CD8-positive, alpha-beta memory T cell (primary cell): ENCODE measurements around the gene MRPL17. TPM values are rescaled to one million over a fixed set of nuclear protein-coding genes. Genes with fewer than 3 reads are reported as not detected.

Experiments
- CTCF ChIA-PET: fragments of 350-600 bp; sonication (Branson Sonifier 250); formaldehyde crosslinking; loops from one replicate; lab custom pipeline; 2021; ENCODE audit warnings: antibody characterized with exemption; lab: Charles Lee
- POLR2A ChIA-PET: fragments of 350-600 bp; sonication (Branson Sonifier 250); formaldehyde crosslinking; loops from one replicate; lab custom pipeline; 2021; ENCODE audit warnings: antibody characterized with exemption; lab: Charles Lee
- DNase-seq, 5 donors: peaks; one replicate each; pipeline versions ENCODE4 v3.0.0 to v3.0.0-alpha.2; 2020 to 2022; ENCODE audit warnings: mixed read lengths in 1 of 5
- H3K27ac ChIP-seq: one replicate; pipeline ENCODE4 v1.7.0; 2013; ENCODE audit warnings: low read depth, mild to moderate bottlenecking, low read length, moderate library complexity
- H3K27me3 ChIP-seq: 2 replicates; pipeline ENCODE4 v1.7.0; 2013; ENCODE audit warnings: low read length, mild to moderate bottlenecking; ENCODE audit not compliant: insufficient read depth, poor library complexity, severe bottlenecking
- H3K36me3 ChIP-seq: 2 replicates; pipeline ENCODE4 v1.7.0; 2013; ENCODE audit warnings: mild to moderate bottlenecking, low read length, moderate library complexity; ENCODE audit not compliant: insufficient read depth
- H3K4me1 ChIP-seq: 2 replicates; pipeline ENCODE4 v1.7.0; 2013; ENCODE audit warnings: mild to moderate bottlenecking, low read length, moderate library complexity; ENCODE audit not compliant: insufficient read depth
- H3K4me3 ChIP-seq: 2 replicates; pipeline ENCODE4 v1.7.0; 2013; ENCODE audit warnings: mild to moderate bottlenecking, low read length
- H3K9me3 ChIP-seq: 2 replicates; pipeline ENCODE4 v1.7.0; 2013; ENCODE audit warnings: mild to moderate bottlenecking, low read length
- H3K27ac Mint-ChIP-seq, 8 donors: one replicate each; pipeline ENCODE4 v1.8.0; 2020 to 2021; ENCODE audit warnings: mixed read lengths in 8 of 8, mild to moderate bottlenecking in 6 of 8, inconsistent platforms in 3 of 8, moderate library complexity in 3 of 8
- H3K27me3 Mint-ChIP-seq, 2 donors: one replicate each; pipeline ENCODE4 v1.8.0; 2020 to 2021; ENCODE audit warnings: mixed read lengths in 2 of 2, mild to moderate bottlenecking in 1 of 2, moderate library complexity in 1 of 2
- H3K36me3 Mint-ChIP-seq, 3 donors: one replicate each; pipeline ENCODE4 v1.8.0; 2020 to 2021; ENCODE audit warnings: mixed read lengths in 3 of 3, inconsistent platforms in 1 of 3, mild to moderate bottlenecking in 1 of 3
- H3K4me1 Mint-ChIP-seq, 3 donors: one replicate each; pipeline ENCODE4 v1.8.0; 2020 to 2021; ENCODE audit warnings: mixed read lengths in 3 of 3, inconsistent platforms in 1 of 3, mild to moderate bottlenecking in 1 of 3
- H3K4me3 Mint-ChIP-seq, 7 donors: one replicate each; pipeline ENCODE4 v1.8.0; 2020 to 2021; ENCODE audit warnings: mixed read lengths in 7 of 7, mild to moderate bottlenecking in 6 of 7, moderate library complexity in 4 of 7, inconsistent platforms in 2 of 7
- H3K9me3 Mint-ChIP-seq, 5 donors: one replicate each; pipeline ENCODE4 v1.8.0; 2020 to 2022; ENCODE audit warnings: mixed read lengths in 5 of 5, mild to moderate bottlenecking in 3 of 5, moderate library complexity in 2 of 5, inconsistent platforms in 1 of 5
- polyA plus RNA-seq: library from polyadenylated mRNA; unstranded; fragments of 300-500 nt; fragmentation: Illumina TruSeq; gene quantifications from one replicate; pipeline ENCODE4 v1.2.3, GENCODE V29; 2021
- total RNA-seq, 2 experiments: library from RNA; stranded (reverse); gene quantifications; one replicate each; pipeline ENCODE4 v1.2.3, GENCODE V29; 2021

The MRPL17 gene
- total and polyA plus RNA-seq, 3 experiments from 2014 or later: 24.3 to 129 (median 124) TPM

DNA sequence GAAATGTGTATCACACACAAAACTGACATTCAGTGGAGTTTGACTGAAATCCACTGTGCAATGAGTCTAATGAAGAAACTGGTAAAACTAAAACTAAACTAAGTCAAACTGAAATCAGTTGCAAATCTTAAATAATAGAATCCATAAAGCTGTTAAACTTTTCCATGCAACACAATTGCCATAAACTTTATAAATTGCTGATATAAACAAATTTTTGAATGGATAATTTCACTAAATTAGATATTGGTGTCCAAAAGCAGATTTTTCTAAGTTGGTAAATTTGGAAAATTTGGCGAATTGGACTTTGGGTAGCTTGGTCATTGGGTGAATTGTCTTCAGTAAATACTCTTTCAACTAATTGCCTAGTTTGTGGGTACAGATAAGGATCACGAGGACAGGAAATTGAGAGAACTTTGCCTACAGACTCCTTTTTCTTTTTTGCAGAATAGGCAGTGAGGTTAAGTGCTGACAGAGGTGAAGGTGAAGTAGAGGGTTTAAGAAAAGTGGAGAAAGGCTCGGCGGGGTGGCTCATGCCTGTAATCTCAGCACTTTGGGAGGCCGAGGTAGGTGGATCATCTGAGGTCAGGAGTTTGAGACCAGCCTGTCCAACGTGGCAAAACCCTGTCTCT is 12.8 kb downstream of the MRPL17 start:
- DNase-seq: no peak
- Mint-ChIP-seq H3K27ac (peak overlapping the region; percentile 12 to 80 (median 34)), H3K9me3 (no peaks in the 10 kb centered on the region), H3K4me1 (peaks cover 58 to 82% (median 79%) of the 10 kb centered on the region in 3 donors), H3K4me3 (peak overlapping the region in 6 of 7 donors; percentile 10 to 74 (median 59)), H3K36me3 (peaks cover 0 to 3% (median 0%) of the 10 kb centered on the region in 3 donors), H3K27me3 (no peaks in the 10 kb centered on the region)
- Histone ChIP-seq H3K4me1 (peaks cover 69% of the 10 kb centered on the region), H3K9me3 (no peaks in the 10 kb centered on the region), H3K36me3 (no peaks in the 10 kb centered on the region), H3K4me3 (no peak overlapping the region), H3K27ac (no peak overlapping the region), H3K27me3 (no peaks in the 10 kb centered on the region)
- ChIA-PET CTCF (interaction anchor here (0.8 to 6.0 kb wide), 4 partner anchors 13 to 139 kb away, joined by 3 to 45 read pairs (median 14); partner anchors contain the start of genes ILK, MRPL17 and TPP1), POLR2A (interaction anchor here (1.2 kb wide), 1 partner anchor 52 kb away, joined by 3 read pairs; no protein-coding TSS in a partner anchor)

DNA sequence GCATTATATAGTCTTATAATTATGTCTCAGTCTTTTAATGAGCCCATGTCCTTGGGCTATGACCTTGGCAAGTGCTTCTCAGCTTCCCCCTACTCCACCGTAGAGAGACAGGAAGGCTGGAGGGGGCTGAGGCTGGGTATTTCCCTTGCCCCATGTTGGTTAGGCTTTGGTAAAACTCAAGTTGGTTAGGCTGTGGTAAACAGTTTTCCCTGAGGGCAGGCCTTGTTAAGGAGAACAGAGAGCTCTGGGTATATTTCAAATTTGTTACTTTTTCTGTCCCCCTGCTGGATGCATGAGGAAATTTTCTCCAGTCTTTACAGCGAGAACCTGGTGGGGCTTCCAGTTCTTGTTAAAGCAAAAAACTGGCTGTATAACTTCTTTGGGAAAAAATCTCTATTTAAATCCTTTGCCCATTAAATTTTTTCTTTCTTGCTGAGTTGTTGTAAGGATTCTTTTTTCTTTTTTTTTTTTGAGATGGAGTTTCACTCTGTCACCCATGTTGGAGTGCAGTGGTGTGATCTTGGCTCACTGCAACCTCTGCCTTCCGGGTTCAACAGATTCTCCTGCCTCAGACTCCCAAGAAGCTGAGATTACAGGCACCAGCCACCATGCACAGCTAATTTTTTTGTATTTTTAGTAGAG is 15.3 kb downstream of the MRPL17 start:
- Histone ChIP-seq H3K4me3 (no peak overlapping the region), H3K36me3 (no peaks in the 10 kb centered on the region), H3K27me3 (no peaks in the 10 kb centered on the region), H3K9me3 (no peaks in the 10 kb centered on the region), H3K4me1 (peaks cover 45% of the 10 kb centered on the region), H3K27ac (no peak overlapping the region)
- no peaks in the 10 kb centered on the region for H3K27me3 Mint-ChIP-seq
- peak overlapping the region; percentile 6 to 86 (median 56) for H3K27ac Mint-ChIP-seq
- CTCF ChIA-PET: interaction anchor here (0.7 to 3.2 kb wide), 18 partner anchors 9 to 289 kb away, joined by 3 to 34 read pairs (median 6); partner anchors contain the start of genes ILK, MRPL17, RRP8 and TAF10
- POLR2A ChIA-PET: interaction anchor here (0.7 to 1.9 kb wide), 4 partner anchors 15 to 64 kb away, joined by 3 to 9 read pairs (median 7); partner anchors contain the start of genes MRPL17, TAF10 and TPP1
- H3K9me3 Mint-ChIP-seq: no peaks in the 10 kb centered on the region
- peak overlapping the region in 1 of 7 donors; percentile 38 for H3K4me3 Mint-ChIP-seq
- DNase-seq: peak in 2 of 5 donors; percentile 41 to 47
- H3K4me1 Mint-ChIP-seq: peaks cover 45 to 66% (median 65%) of the 10 kb centered on the region in 3 donors
- H3K36me3 Mint-ChIP-seq: peaks cover 0 to 2% (median 0%) of the 10 kb centered on the region in 3 donors

DNA sequence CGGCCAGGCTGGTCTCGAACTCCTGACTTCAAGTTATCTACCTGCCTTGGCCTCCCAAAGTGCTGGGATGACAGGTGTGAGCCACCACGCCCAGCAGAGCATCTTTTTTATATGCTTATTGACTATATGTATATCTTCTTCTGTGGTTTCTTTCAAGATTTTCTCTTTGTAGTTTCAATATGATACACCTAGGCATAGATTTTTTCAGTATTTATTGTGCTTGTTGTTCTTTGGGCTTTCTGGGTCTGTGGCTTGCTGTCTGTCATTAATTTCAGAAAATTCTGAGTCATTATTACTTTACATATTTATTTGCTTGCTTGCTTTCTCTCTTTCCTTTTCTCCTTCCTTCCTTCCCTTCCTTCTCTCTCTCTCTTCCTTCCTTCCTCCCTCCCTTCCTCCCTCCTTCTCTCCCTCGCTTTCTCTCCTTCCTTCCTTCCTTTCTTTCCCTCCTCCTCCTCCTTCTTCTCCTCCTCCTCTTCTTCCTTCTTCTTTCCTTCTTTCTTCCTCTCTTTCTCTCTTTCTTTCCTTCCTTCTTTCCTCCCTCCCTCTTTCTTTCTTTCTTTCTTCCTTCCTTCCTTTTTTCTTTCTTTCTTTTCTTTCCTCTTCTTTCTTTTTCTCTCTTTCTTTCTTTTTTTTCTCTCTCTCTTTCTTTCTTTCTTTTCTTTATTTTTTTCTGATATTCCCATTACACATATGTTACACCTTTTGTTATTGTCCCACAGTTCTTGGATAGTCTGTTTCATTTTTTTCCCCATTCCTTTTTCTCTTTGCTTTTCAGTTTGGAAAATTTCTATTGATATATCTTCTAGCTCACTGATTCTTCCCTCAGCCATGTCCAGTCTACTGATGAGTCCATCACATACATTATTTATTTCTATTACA is 16.6 kb downstream of the MRPL17 start:
- Histone ChIP-seq H3K36me3 (no peaks in the 10 kb centered on the region), H3K27me3 (no peaks in the 10 kb centered on the region), H3K27ac (no peak overlapping the region), H3K4me1 (peaks cover 32% of the 10 kb centered on the region), H3K4me3 (no peak overlapping the region), H3K9me3 (no peaks in the 10 kb centered on the region)
- ChIA-PET CTCF (interaction anchor here (1.4 to 3.2 kb wide), 10 partner anchors 8 to 138 kb away, joined by 3 to 34 read pairs (median 9); partner anchors contain the start of genes ILK, MRPL17, RRP8 and TAF10), POLR2A (interaction anchor here (0.6 to 1.9 kb wide), 6 partner anchors 17 to 142 kb away, joined by 3 to 9 read pairs (median 3); partner anchors contain the start of genes MRPL17, TAF10 and TPP1)
- H3K27me3 Mint-ChIP-seq: no peaks in the 10 kb centered on the region
- H3K4me1 Mint-ChIP-seq: peaks cover 37 to 53% (median 52%) of the 10 kb centered on the region in 3 donors
- H3K36me3 Mint-ChIP-seq: peaks cover 0 to 2% (median 0%) of the 10 kb centered on the region in 3 donors
- no peak overlapping the region for H3K4me3 Mint-ChIP-seq
- H3K9me3 Mint-ChIP-seq: no peaks in the 10 kb centered on the region
- peak overlapping the region in 7 of 8 donors; percentile 22 to 92 (median 61) for H3K27ac Mint-ChIP-seq
- peak in 1 of 5 donors; percentile 15 for DNase-seq

- H3K4me1 ChIP-seq: peaks cover 13% of the 10 kb centered on the region
- no peak overlapping the region for H3K4me3 ChIP-seq
- no peak overlapping the region for H3K27ac Mint-ChIP-seq
- H3K27me3 ChIP-seq: no peaks in the 10 kb centered on the region
- H3K27ac ChIP-seq: no peak overlapping the region
- DNase-seq: no peak
- no peaks in the 10 kb centered on the region for H3K27me3 Mint-ChIP-seq
- no peaks in the 10 kb centered on the region for H3K9me3 ChIP-seq
- no peaks in the 10 kb centered on the region for H3K36me3 ChIP-seq
- H3K9me3 Mint-ChIP-seq: no peaks in the 10 kb centered on the region
- H3K36me3 Mint-ChIP-seq: no peaks in the 10 kb centered on the region
- ChIA-PET CTCF (no interaction called here), POLR2A (no interaction called here)
- H3K4me1 Mint-ChIP-seq: peaks cover 20 to 34% (median 32%) of the 10 kb centered on the region in 3 donors
- no peak overlapping the region for H3K4me3 Mint-ChIP-seq
These were observed 18.6 kb downstream of the MRPL17 start for GRCh38 chr11:6664551-6664950.

DNA sequence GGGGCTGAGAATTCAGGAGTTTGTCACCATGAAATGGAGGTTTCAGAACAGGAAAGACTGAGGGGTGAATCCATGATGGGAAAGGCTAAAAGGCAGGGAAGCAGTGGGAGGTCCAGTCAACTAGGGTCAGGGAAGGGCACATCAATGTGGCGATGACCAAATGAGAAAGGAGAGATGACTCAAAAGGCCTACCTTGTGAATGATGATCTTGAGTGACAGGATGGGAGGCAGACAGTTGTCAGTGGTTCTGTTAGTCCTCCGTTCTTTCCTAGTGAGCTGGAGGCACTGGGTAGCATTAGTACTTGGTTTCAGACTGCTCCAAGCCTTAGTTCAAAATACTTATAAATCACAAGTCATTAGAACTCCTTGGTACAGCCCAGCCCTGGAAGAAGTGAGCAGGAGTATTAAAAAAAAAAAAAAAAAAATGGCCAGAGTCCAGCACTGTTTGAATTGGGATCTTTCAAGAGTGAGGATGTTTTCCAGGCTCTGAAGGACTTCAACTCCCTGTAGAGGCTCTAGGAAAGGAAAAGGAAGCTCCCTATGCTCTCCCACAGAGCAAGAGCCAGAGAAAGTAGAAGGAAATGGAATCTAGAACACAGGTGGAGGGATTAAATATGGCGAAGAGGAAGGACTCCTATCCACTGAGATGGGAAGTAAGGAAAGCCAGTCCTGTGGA is 19.2 kb downstream of the MRPL17 start:
- H3K4me3 ChIP-seq: no peak overlapping the region
- Mint-ChIP-seq H3K27ac (peak overlapping the region; percentile 24 to 66 (median 43)), H3K9me3 (no peaks in the 10 kb centered on the region), H3K36me3 (no peaks in the 10 kb centered on the region), H3K27me3 (no peaks in the 10 kb centered on the region), H3K4me3 (no peak overlapping the region), H3K4me1 (peaks cover 20 to 34% (median 31%) of the 10 kb centered on the region in 3 donors)
- no peaks in the 10 kb centered on the region for H3K36me3 ChIP-seq
- no peaks in the 10 kb centered on the region for H3K9me3 ChIP-seq
- no peak for DNase-seq
- no peaks in the 10 kb centered on the region for H3K27me3 ChIP-seq
- ChIA-PET CTCF (no interaction called here), POLR2A (no interaction called here)
- H3K27ac ChIP-seq: no peak overlapping the region
- H3K4me1 ChIP-seq: peaks cover 13% of the 10 kb centered on the region

DNA sequence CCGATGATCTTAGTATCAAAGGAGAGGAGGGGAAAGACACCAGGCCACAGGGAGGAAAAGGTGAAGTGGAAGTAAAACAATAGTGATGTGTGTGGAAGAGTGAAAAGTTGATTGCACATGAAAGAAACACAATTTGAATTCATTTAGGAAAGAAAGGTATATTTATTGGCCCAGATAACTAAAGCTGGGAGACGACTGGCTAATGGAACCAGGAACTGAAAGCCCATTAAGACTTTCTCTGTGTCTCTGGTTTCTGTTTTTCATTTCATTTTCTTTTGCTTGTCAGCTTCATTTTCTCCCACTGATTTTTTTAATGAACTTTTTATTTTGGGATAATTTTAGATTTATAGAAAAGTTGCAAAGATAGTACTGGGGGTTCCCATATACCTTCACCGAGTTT is 22.4 kb downstream of the MRPL17 start:
- H3K9me3 Mint-ChIP-seq: no peaks in the 10 kb centered on the region
- H3K36me3 Mint-ChIP-seq: no peaks in the 10 kb centered on the region
- peaks cover 4 to 14% (median 5%) of the 10 kb centered on the region in 3 donors for H3K4me1 Mint-ChIP-seq
- no peak overlapping the region for H3K27ac Mint-ChIP-seq
- Histone ChIP-seq H3K4me3 (no peak overlapping the region), H3K36me3 (no peaks in the 10 kb centered on the region), H3K27me3 (no peaks in the 10 kb centered on the region), H3K27ac (no peak overlapping the region), H3K4me1 (no peaks in the 10 kb centered on the region), H3K9me3 (no peaks in the 10 kb centered on the region)
- no peak for DNase-seq
- H3K4me3 Mint-ChIP-seq: no peak overlapping the region
- peaks cover 0 to 2% of the 10 kb centered on the region in 2 donors for H3K27me3 Mint-ChIP-seq
- CTCF ChIA-PET: interaction anchor here (1.5 kb wide), 1 partner anchor 49 kb away, joined by 4 read pairs; the partner anchor contains the start of gene TAF10
- POLR2A ChIA-PET: no interaction called here

DNA sequence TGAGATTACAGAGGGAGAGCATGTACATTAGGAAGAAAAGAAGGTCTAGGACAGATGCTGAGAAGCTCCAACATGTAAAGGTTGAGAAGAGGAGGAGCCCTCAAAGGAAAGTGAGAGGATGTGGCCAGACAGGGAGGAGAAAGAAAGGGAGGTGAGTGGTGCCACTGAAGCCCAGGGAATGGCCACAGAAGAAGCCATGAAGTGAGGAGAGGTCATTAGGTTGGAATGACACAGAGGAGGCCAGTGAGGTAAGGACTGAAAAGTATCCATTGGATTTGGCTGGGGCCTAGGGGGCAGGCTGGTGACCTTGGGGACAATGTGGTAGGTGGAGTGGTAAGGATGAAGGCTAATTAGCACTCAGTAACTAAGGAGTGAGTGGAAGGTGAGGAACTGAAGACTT is 24.5 kb downstream of the MRPL17 start:
- no peaks in the 10 kb centered on the region for H3K9me3 Mint-ChIP-seq
- Histone ChIP-seq H3K4me1 (peaks cover 11% of the 10 kb centered on the region), H3K27me3 (no peaks in the 10 kb centered on the region), H3K27ac (no peak overlapping the region), H3K36me3 (no peaks in the 10 kb centered on the region), H3K4me3 (no peak overlapping the region), H3K9me3 (no peaks in the 10 kb centered on the region)
- DNase-seq: no peak
- peaks cover 2 to 8% (median 3%) of the 10 kb centered on the region in 3 donors for H3K4me1 Mint-ChIP-seq
- POLR2A ChIA-PET: interaction anchor here (0.6 kb wide), 1 partner anchor 25 kb away, joined by 3 read pairs; the partner anchor contains the start of gene MRPL17
- peaks cover 0 to 2% of the 10 kb centered on the region in 2 donors for H3K27me3 Mint-ChIP-seq
- H3K27ac Mint-ChIP-seq: no peak overlapping the region
- CTCF ChIA-PET: interaction anchor here (1.4 to 2.4 kb wide), 3 partner anchors 9 to 25 kb away, joined by 4 to 11 read pairs (median 7); partner anchors contain the start of gene MRPL17
- H3K36me3 Mint-ChIP-seq: no peaks in the 10 kb centered on the region
- no peak overlapping the region for H3K4me3 Mint-ChIP-seq
